ENCODE data around the gene NLGN1.

NLGN1 gene

GRCh38 chr3:174333640-174334039 lies 936.1 kb downstream of the NLGN1 start:
- in situ Hi-C loops (cut with HindIII; ENCODE audit: low pct_unique_long_range_greater_than_20kb, low sequenced_read_pairs), result no loop called here
- no peak for TF ChIP-seq JUND (IDR thresholded peaks at IDR 0.05; ENCODE audit: low read depth)
- DNase-seq (ENCODE audit: low read depth in 1 of 2, low spot score in 1 of 2), result no peak

GRCh38 chr3:174334111-174334510 lies 936.6 kb downstream of the NLGN1 start:
- TF ChIP-seq JUND (IDR thresholded peaks at IDR 0.05; ENCODE audit: low read depth), result no peak
- DNase-seq (ENCODE audit: low read depth in 1 of 2, low spot score in 1 of 2), result no peak
- in situ Hi-C loops (cut with HindIII; ENCODE audit: low pct_unique_long_range_greater_than_20kb, low sequenced_read_pairs), result no loop called here

GRCh38 chr3:174335324-174335723 lies 937.8 kb downstream of the NLGN1 start:
- DNase-seq (ENCODE audit: low read depth in 1 of 2, low spot score in 1 of 2), result no peak
- in situ Hi-C loops (cut with HindIII; ENCODE audit: low pct_unique_long_range_greater_than_20kb, low sequenced_read_pairs), result no loop called here
- TF ChIP-seq JUND (IDR thresholded peaks at IDR 0.05; ENCODE audit: low read depth), result no peak

- no peak for DNase-seq (ENCODE audit: low read depth in 1 of 2, low spot score in 1 of 2)
- in situ Hi-C loops (cut with HindIII; ENCODE audit: low pct_unique_long_range_greater_than_20kb, low sequenced_read_pairs), result no loop called here
- TF ChIP-seq JUND (IDR thresholded peaks at IDR 0.05; ENCODE audit: low read depth), result no peak
Measured at GRCh38 chr3:174335910-174336309, 938.4 kb downstream of the NLGN1 start.
